Measurements from ENCODE around the gene CDKN1C.

Gene CDKN1C

DNA sequence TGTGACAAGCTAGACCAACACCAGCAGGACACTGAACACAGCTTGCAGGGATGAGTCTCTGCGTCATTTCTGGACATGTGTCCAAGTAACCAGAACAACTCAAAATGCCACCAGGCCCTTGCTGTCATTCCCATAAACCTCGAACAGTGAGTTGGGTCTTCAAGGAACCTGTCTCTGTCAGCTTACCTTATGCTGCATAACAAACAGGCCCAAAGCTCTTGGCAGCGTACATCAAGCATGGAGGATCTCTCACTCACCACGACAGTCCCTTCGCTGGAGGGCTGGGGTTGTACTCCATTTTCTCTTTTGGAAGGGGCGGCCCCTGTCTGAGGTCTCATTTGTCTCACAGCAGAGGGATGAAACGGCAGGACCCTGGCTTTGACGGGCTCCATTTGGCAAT, 6.8 kb downstream of the CDKN1C start:
- TF ChIP-seq CSDC2 (CRISPR knock-in tag; IDR thresholded peaks at IDR 0.05): no peak
- TF ChIP-seq, protein P1, sequence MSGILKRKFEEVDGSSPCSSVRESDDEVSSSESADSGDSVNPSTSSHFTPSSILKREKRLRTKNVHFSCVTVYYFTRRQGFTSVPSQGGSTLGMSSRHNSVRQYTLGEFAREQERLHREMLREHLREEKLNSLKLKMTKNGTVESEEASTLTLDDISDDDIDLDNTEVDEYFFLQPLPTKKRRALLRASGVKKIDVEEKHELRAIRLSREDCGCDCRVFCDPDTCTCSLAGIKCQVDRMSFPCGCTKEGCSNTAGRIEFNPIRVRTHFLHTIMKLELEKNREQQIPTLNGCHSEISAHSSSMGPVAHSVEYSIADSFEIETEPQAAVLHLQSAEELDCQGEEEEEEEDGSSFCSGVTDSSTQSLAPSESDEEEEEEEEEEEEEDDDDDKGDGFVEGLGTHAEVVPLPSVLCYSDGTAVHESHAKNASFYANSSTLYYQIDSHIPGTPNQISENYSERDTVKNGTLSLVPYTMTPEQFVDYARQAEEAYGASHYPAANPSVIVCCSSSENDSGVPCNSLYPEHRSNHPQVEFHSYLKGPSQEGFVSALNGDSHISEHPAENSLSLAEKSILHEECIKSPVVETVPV (CRISPR knock-in tag; IDR thresholded peaks at IDR 0.05): no peak
- no peak for ATAC-seq

DNA sequence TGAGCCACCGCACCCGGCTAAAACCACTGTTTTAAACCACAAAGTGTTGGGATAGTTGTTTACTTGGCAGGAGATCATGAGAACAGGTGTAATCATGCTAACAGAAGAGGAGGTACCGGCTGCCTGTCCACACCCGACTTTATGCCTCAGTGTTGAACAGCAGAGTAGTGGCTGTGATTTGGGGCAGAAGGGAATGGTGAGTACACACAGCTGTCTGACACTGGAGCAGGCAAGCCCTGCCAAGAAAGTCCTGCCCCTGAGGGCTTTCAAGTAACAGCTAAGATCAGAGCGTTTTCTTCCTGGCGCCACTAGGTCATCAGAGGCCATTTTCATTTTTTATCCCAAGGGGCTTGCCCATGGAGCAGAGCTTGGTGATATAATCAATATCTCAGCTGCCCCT, 8.1 kb downstream of the CDKN1C start:
- TF ChIP-seq SNAI2 (CRISPR knock-in tag; IDR thresholded peaks at IDR 0.05): no peak
- TF ChIP-seq OSR1 (CRISPR knock-in tag; IDR thresholded peaks at IDR 0.05): no peak
- TF ChIP-seq ZFP30 (CRISPR knock-in tag; IDR thresholded peaks at IDR 0.05): no peak
- no peak for TF ChIP-seq CSDC2 (CRISPR knock-in tag; IDR thresholded peaks at IDR 0.05)
- no peak for TF ChIP-seq BACH2 (CRISPR knock-in tag; IDR thresholded peaks at IDR 0.05; ENCODE audit: borderline replicate concordance)
- TF ChIP-seq, protein P2, sequence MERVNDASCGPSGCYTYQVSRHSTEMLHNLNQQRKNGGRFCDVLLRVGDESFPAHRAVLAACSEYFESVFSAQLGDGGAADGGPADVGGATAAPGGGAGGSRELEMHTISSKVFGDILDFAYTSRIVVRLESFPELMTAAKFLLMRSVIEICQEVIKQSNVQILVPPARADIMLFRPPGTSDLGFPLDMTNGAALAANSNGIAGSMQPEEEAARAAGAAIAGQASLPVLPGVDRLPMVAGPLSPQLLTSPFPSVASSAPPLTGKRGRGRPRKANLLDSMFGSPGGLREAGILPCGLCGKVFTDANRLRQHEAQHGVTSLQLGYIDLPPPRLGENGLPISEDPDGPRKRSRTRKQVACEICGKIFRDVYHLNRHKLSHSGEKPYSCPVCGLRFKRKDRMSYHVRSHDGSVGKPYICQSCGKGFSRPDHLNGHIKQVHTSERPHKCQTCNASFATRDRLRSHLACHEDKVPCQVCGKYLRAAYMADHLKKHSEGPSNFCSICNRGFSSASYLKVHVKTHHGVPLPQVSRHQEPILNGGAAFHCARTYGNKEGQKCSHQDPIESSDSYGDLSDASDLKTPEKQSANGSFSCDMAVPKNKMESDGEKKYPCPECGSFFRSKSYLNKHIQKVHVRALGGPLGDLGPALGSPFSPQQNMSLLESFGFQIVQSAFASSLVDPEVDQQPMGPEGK (CRISPR knock-in tag; IDR thresholded peaks at IDR 0.05; ENCODE audit: borderline replicate concordance): no peak
- TF ChIP-seq PPARA (CRISPR knock-in tag; IDR thresholded peaks at IDR 0.05; ENCODE audit: borderline replicate concordance): no peak
- TF ChIP-seq ISL1 (CRISPR knock-in tag; IDR thresholded peaks at IDR 0.05): no peak
- TF ChIP-seq, protein P3, sequence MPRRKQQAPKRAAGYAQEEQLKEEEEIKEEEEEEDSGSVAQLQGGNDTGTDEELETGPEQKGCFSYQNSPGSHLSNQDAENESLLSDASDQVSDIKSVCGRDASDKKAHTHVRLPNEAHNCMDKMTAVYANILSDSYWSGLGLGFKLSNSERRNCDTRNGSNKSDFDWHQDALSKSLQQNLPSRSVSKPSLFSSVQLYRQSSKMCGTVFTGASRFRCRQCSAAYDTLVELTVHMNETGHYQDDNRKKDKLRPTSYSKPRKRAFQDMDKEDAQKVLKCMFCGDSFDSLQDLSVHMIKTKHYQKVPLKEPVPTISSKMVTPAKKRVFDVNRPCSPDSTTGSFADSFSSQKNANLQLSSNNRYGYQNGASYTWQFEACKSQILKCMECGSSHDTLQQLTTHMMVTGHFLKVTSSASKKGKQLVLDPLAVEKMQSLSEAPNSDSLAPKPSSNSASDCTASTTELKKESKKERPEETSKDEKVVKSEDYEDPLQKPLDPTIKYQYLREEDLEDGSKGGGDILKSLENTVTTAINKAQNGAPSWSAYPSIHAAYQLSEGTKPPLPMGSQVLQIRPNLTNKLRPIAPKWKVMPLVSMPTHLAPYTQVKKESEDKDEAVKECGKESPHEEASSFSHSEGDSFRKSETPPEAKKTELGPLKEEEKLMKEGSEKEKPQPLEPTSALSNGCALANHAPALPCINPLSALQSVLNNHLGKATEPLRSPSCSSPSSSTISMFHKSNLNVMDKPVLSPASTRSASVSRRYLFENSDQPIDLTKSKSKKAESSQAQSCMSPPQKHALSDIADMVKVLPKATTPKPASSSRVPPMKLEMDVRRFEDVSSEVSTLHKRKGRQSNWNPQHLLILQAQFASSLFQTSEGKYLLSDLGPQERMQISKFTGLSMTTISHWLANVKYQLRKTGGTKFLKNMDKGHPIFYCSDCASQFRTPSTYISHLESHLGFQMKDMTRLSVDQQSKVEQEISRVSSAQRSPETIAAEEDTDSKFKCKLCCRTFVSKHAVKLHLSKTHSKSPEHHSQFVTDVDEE (CRISPR knock-in tag; IDR thresholded peaks at IDR 0.05): no peak
- TF ChIP-seq, protein P4, sequence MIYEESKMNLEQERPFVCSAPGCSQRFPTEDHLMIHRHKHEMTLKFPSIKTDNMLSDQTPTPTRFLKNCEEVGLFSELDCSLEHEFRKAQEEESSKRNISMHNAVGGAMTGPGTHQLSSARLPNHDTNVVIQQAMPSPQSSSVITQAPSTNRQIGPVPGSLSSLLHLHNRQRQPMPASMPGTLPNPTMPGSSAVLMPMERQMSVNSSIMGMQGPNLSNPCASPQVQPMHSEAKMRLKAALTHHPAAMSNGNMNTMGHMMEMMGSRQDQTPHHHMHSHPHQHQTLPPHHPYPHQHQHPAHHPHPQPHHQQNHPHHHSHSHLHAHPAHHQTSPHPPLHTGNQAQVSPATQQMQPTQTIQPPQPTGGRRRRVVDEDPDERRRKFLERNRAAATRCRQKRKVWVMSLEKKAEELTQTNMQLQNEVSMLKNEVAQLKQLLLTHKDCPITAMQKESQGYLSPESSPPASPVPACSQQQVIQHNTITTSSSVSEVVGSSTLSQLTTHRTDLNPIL (CRISPR knock-in tag; IDR thresholded peaks at IDR 0.05; ENCODE audit: low read depth): no peak
- TF ChIP-seq ZFP3 (CRISPR knock-in tag; IDR thresholded peaks at IDR 0.05): no peak
- TF ChIP-seq ZNF8 (CRISPR knock-in tag; IDR thresholded peaks at IDR 0.05): no peak
- TF ChIP-seq ARNTL (CRISPR knock-in tag; IDR thresholded peaks at IDR 0.05; ENCODE audit: borderline replicate concordance, low read depth): no peak
- TF ChIP-seq ZNF70 (CRISPR knock-in tag; IDR thresholded peaks at IDR 0.05): no peak
- TF ChIP-seq TCF4 (CRISPR knock-in tag; IDR thresholded peaks at IDR 0.05; ENCODE audit: borderline replicate concordance): no peak
- TF ChIP-seq GLIS3 (CRISPR knock-in tag; IDR thresholded peaks at IDR 0.05): no peak
- no peak for TF ChIP-seq TOX (CRISPR knock-in tag; IDR thresholded peaks at IDR 0.05; ENCODE audit: borderline replicate concordance)
- no peak for TF ChIP-seq ZC3H10 (CRISPR knock-in tag; IDR thresholded peaks at IDR 0.05)
- TF ChIP-seq, protein P5, sequence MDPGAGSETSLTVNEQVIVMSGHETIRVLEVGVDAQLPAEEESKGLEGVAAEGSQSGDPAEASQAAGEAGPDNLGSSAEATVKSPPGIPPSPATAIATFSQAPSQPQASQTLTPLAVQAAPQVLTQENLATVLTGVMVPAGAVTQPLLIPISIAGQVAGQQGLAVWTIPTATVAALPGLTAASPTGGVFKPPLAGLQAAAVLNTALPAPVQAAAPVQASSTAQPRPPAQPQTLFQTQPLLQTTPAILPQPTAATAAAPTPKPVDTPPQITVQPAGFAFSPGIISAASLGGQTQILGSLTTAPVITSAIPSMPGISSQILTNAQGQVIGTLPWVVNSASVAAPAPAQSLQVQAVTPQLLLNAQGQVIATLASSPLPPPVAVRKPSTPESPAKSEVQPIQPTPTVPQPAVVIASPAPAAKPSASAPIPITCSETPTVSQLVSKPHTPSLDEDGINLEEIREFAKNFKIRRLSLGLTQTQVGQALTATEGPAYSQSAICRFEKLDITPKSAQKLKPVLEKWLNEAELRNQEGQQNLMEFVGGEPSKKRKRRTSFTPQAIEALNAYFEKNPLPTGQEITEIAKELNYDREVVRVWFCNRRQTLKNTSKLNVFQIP (CRISPR knock-in tag; IDR thresholded peaks at IDR 0.05; ENCODE audit: borderline replicate concordance, low read depth): no peak

DNA sequence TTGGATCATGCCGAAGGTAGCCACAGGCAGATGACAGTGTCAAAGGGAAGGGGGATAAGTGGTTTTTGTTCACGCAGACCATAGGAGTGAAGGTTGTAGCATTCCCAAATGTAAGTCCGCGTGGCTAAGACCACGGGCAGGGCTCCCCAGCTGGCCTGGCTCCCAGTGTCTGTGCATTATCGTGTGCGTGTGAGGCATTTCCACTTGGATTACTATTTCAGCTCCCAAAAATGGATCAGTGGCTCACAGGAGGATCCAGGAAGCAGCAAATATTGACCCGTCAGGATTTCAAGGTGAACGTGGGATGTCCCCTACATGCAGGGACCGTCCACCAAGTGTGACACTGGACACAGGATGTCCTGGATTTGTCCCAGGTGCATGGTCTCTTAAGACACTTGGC, 10.6 kb downstream of the CDKN1C start:
- ATAC-seq: no peak
- TF ChIP-seq ZFP30 (CRISPR knock-in tag; IDR thresholded peaks at IDR 0.05) (no peak), GLIS3 (CRISPR knock-in tag; IDR thresholded peaks at IDR 0.05) (no peak), OSR1 (CRISPR knock-in tag; IDR thresholded peaks at IDR 0.05) (no peak), TCF4 (CRISPR knock-in tag; IDR thresholded peaks at IDR 0.05; ENCODE audit: borderline replicate concordance) (no peak), ZNF8 (CRISPR knock-in tag; IDR thresholded peaks at IDR 0.05) (no peak), ZC3H10 (CRISPR knock-in tag; IDR thresholded peaks at IDR 0.05) (no peak), CSDC2 (CRISPR knock-in tag; IDR thresholded peaks at IDR 0.05) (no peak)
- TF ChIP-seq, protein P1 (CRISPR knock-in tag; IDR thresholded peaks at IDR 0.05): no peak
- TF ChIP-seq, protein P5 (CRISPR knock-in tag; IDR thresholded peaks at IDR 0.05; ENCODE audit: borderline replicate concordance, low read depth): no peak
- TF ChIP-seq, protein P2 (CRISPR knock-in tag; IDR thresholded peaks at IDR 0.05; ENCODE audit: borderline replicate concordance): no peak

More for the DNA sequence above, 8.1 kb downstream of the CDKN1C start:
- ATAC-seq: no peak
